Mesodermal cell (in vitro differentiated cells): ENCODE data around the gene SPINK2.

ENCODE experiments used
- H3K27ac ChIP-seq: 2 replicates; pipeline ENCODE4 v1.7.0; 2013; ENCODE audit warnings: mild to moderate bottlenecking, low read depth, low read length, moderate library complexity; ENCODE audit not compliant: severe bottlenecking
- H3K36me3 ChIP-seq: 2 replicates; pipeline ENCODE4 v1.7.1; 2013; ENCODE audit warnings: mild to moderate bottlenecking, low read length, moderate library complexity; ENCODE audit not compliant: control insufficient read depth, insufficient read depth
- H3K4me1 ChIP-seq: one replicate; pipeline ENCODE4 v1.7.1; 2013; ENCODE audit warnings: mild to moderate bottlenecking, low read length; ENCODE audit not compliant: insufficient read depth, control insufficient read depth, poor library complexity, severe bottlenecking
- H3K4me3 ChIP-seq: 2 replicates; pipeline ENCODE4 v1.7.0; 2013; ENCODE audit warnings: low read length, control low read depth, mild to moderate bottlenecking; ENCODE audit not compliant: insufficient read depth, poor library complexity, severe bottlenecking; ENCODE audit errors: extremely low read depth
- H3K9me3 ChIP-seq: 2 replicates; pipeline ENCODE4 v1.7.1; 2013; ENCODE audit warnings: mild to moderate bottlenecking, low read length, moderate library complexity; ENCODE audit not compliant: control insufficient read depth
- WGBS, 2 experiments: methylation state at CpG; one replicate each; pipeline ENCODE4 v1.1.5; 2013; ENCODE audit warnings: missing lambda C conversion rate in 2 of 2; ENCODE audit not compliant: insufficient coverage in 2 of 2; 5-methylcytosine and 5-hydroxymethylcytosine counted together

The SPINK2 gene

DNA sequence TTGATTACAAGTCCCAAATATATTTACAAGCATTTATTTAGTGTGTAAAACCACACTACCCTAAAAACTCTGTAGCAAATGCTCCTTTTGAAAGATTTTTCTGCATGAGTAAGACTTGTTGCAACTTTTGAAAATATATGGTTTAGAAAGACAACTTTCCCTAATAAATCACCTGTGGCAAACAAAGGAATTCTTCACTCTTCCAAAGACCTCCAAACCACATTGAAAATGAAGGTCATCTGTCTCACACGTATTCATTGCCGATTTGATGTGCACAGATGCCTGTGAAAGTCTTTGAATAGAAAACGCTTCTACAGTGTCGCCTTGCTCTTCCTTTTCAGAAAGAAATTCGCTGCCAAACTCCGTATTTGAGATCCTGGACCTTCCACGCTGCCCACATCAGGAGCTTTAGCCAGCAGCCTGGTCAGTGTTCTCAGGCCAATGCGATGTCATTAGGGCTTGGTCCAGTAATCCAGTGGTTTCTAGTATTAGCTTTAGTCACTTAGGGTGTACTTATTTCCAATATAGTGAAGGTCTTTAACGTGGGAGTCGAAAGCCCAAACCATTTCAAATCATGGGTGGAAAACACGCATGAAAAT lies 22.2 kb downstream of the SPINK2 start:
- Histone ChIP-seq H3K27ac (no peak overlapping the region), H3K4me1 (peaks cover 5% of the 10 kb centered on the region), H3K9me3 (no peaks in the 10 kb centered on the region), H3K36me3 (no peaks in the 10 kb centered on the region), H3K4me3 (peak overlapping the region; percentile 38)
- 93 to 96% methylated on average over 9 to 10 of the region's 11 CpGs for WGBS, 2 experiments

DNA sequence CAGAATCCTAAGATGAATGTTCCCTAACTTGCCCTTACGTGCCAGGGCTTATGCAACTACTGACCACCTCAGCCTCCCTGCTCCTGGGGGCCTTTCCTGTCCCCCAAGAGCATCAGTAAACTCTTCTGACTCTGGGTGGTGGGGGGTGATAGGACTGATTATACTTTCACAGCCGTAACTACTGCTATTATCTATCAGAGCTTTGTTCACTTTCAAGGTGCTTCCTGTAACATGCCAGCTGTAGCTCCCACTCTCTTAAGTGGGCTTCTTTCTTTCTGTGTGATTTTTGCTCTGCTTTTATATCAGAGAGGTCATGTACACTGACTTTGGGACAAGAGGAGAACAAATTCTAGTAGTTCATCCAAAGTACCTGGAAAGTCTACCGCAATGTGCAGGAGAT lies 25.3 kb downstream of the SPINK2 start:
- WGBS, 2 experiments: 86 to 100% methylated on average over 1 to 3 of the region's 3 CpGs
- Histone ChIP-seq H3K27ac (no peak overlapping the region), H3K4me3 (no peak overlapping the region), H3K9me3 (no peaks in the 10 kb centered on the region), H3K36me3 (no peaks in the 10 kb centered on the region), H3K4me1 (peaks cover 5% of the 10 kb centered on the region)

DNA sequence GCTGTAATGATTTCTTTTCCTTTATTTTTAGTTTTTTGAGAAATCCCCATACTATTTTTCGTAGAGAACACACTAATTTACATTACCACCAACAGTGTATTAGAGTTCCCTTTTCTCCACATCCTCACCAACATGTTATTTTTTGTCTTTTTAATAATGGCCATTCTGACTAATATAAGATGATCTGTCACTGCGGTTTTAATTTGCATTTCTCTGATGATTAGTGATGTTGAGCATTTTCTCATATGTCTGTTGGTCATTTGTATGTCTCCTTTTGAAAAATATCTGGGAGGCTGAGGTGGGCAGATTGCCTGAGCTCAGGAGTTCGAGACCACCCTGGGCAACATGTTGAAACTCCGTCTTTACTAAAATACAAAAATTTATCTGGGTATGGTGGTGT lies 30.2 kb downstream of the SPINK2 start:
- WGBS, 2 experiments: 88 to 92% methylated on average over 1 to 2 of the region's 4 CpGs
- no peaks in the 10 kb centered on the region for H3K9me3 ChIP-seq
- no peaks in the 10 kb centered on the region for H3K36me3 ChIP-seq
- H3K4me1 ChIP-seq: peaks cover 19% of the 10 kb centered on the region
- H3K27ac ChIP-seq: no peak overlapping the region
- no peak overlapping the region for H3K4me3 ChIP-seq

DNA sequence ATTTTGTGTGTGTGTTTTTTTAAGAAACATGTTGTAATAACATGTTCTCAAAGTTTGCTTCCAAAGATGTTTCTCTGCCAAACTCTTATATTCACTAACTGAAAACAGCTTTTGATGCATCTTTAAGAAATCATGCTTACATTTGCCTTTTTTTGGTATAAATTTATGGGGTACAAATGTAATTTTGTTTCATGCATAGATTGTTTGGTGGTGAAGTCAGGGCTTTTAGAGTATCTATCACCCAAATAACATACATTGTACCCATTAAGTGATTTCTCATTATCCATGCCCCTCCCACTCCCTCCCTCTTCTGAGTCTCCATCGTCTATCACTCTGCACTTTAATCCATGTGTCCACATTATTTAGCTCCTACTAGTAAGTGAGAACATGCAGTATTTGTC lies 30.8 kb downstream of the SPINK2 start:
- H3K27ac ChIP-seq: no peak overlapping the region
- H3K9me3 ChIP-seq: no peaks in the 10 kb centered on the region
- WGBS, 2 experiments: no CpG with 5 or more reads among the region's 1 CpG
- no peaks in the 10 kb centered on the region for H3K36me3 ChIP-seq
- no peak overlapping the region for H3K4me3 ChIP-seq
- peaks cover 20% of the 10 kb centered on the region for H3K4me1 ChIP-seq

DNA sequence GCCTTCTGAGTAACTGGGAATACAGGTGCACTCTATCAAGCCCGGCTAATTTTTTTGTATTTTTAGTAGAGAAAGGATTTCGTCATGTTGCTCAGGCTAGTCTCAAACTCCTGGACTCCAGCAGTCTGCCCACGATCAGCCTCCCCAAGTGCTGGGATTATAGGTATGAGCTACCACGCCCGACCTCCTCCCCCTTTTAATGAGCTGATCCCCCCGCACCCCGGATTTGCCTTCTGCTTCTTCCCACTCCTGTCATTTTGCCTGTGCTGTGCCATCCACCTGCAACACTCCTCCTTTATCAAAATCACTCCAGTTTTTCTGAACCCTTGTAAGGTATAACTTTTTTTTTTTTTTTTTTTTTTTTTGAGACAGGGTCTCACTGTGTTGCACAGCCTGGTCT lies 33.4 kb downstream of the SPINK2 start:
- Histone ChIP-seq H3K4me1 (peaks cover 20% of the 10 kb centered on the region), H3K4me3 (no peak overlapping the region), H3K9me3 (no peaks in the 10 kb centered on the region), H3K27ac (peak overlapping the region; percentile 92), H3K36me3 (no peaks in the 10 kb centered on the region)
- 83 to 98% methylated on average over 2 to 4 of the region's 7 CpGs for WGBS, 2 experiments

DNA sequence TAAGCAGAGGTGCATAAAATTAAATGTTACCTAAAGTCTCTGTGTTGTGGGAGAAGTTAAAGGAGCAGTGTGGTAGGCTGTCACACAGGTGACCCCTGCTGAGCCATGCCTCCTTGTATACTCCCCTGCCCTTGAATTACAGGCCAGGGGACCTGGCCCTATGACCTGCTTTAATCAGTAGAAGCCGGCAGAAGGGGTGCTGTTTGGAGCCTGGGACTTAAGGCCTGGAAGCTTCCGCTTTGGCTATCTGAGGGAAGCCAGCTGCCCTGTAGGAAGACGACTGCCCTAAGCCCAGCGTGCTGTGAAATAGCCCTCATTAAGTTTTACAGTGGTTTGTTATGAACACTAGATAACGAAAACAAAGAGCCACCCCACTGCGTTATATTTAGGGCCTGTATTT lies 34.1 kb downstream of the SPINK2 start:
- H3K4me3 ChIP-seq: no peak overlapping the region
- H3K9me3 ChIP-seq: no peaks in the 10 kb centered on the region
- no peaks in the 10 kb centered on the region for H3K36me3 ChIP-seq
- peak overlapping the region; percentile 92 for H3K27ac ChIP-seq
- H3K4me1 ChIP-seq: peaks cover 20% of the 10 kb centered on the region
- WGBS, 2 experiments: 39 to 66% methylated on average over 2 to 3 of the region's 6 CpGs

DNA sequence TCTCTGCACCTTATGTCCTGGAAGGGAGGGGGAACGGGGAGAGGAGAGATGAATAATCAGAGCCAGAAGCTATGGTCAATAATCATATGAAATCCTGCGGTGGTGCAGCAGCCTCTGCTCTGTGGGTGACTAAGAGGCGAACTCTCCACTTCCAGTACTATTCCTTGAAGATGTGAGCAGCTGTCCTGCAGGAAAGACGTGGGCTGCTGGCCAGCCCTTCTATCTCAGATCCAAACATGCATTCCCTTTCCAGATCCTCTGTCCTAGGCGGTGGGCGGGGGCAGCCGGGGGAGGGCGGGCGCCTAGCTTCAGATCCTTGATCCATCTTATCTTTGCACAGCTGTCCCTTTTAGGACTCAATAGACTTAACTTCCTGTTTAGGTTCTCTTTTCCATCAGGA lies 34.5 kb downstream of the SPINK2 start:
- WGBS, 2 experiments: 8 to 41% methylated on average over 5 to 8 of the region's 9 CpGs
- Histone ChIP-seq H3K27ac (peak overlapping the region; percentile 92), H3K36me3 (no peaks in the 10 kb centered on the region), H3K4me3 (no peak overlapping the region), H3K9me3 (no peaks in the 10 kb centered on the region), H3K4me1 (peaks cover 20% of the 10 kb centered on the region)

DNA sequence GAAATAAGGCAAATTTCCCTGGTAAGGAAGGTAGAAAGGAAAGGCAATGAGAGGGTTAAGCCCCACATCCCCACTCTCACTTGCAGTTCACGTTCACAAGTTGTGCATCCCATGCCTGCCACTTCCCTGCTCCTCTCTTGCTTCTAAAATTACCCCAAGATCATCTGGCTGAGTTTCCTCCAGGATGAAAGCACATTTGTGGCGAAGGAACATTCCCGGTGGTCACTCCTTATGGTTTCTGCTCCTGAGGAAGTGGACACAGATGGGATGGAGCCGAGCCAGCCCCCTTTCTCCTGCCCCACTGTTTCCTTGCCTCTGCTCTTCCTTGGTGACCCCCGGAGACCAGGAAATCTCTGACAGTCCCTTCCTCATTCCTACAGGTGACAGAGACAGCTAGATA lies 37.5 kb downstream of the SPINK2 start:
- Histone ChIP-seq H3K9me3 (no peaks in the 10 kb centered on the region), H3K27ac (no peak overlapping the region), H3K36me3 (no peaks in the 10 kb centered on the region), H3K4me3 (no peak overlapping the region), H3K4me1 (peaks cover 24% of the 10 kb centered on the region)
- WGBS, 2 experiments: 66 to 69% methylated on average over 5 of the region's 5 CpGs

DNA sequence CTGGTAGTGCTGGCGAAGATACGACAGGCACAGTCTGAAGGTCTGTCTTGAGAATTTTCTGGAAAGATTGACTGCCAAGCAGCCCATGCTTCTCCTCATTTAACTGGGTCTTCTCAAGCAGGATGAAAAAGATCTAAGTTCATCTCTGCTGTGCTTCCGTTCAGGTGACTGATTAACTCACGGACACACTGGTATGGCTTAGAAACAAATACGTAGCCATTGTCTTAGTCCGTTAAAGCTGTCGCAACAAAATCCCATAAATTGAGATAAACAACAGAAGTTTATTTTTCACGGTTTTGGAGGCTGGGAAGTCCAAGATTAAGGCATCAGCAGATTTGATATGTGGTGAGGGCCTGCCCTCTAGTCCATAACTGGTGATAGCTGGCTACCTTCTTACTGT lies 39.5 kb downstream of the SPINK2 start:
- Histone ChIP-seq H3K27ac (no peak overlapping the region), H3K4me3 (no peak overlapping the region), H3K9me3 (no peaks in the 10 kb centered on the region), H3K36me3 (no peaks in the 10 kb centered on the region), H3K4me1 (peaks cover 12% of the 10 kb centered on the region)
- WGBS, 2 experiments: 95% methylated on average over 7 to 8 of the region's 8 CpGs

DNA sequence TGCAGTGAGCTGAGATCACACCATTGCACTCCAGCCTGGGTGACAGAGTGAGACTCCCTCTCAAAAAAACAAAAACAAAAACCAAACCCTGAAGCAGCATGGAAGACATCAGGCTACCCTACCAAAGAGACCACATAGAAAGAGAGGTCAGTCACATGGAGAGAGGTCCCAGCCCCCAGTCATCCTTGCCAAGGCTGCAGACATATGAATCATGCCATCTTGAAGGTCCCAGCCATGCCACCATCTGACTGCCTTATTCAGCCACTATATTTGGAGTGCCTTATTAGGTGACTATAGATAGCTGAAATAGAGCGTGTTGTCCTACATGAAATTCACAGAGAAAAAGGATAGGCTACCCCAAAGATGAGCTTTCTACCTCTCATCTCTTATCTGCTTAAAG lies 48.2 kb downstream of the SPINK2 start:
- no peaks in the 10 kb centered on the region for H3K9me3 ChIP-seq
- H3K36me3 ChIP-seq: no peaks in the 10 kb centered on the region
- no peaks in the 10 kb centered on the region for H3K4me1 ChIP-seq
- no peak overlapping the region for H3K27ac ChIP-seq
- no peak overlapping the region for H3K4me3 ChIP-seq
- no CpG with 5 or more reads among the region's 1 CpG for WGBS, 2 experiments

DNA sequence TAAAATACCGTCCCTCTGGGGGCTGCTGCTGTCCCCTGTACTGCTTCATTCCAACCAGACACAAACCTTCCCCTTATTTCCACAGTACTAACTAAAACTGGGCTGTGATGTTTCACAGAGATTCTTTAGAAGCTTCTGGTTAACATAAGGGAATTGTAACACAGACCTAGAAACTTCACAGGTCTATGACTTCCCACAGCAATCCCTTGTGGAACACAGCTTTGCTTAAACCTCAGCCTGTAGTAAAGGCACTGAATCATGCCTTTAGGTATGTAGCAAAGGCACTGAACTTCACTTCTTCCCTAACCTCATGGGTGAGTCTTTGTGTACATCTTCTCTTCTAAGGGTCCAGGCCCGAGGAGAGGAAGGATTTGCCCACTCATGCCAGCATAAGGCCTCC lies 49.4 kb downstream of the SPINK2 start:
- H3K27ac ChIP-seq: no peak overlapping the region
- no peaks in the 10 kb centered on the region for H3K9me3 ChIP-seq
- H3K4me3 ChIP-seq: no peak overlapping the region
- no peaks in the 10 kb centered on the region for H3K4me1 ChIP-seq
- no peaks in the 10 kb centered on the region for H3K36me3 ChIP-seq
- 89 to 92% methylated on average over 1 to 2 of the region's 2 CpGs for WGBS, 2 experiments
